ENCODE data around the gene EN2.

Gene EN2

GRCh38 chr7:155451840-155452239 lies 6.1 kb upstream of the EN2 start:
- no peak overlapping the region for H3K4me3 ChIP-seq (ENCODE audit: low read length)
- TF ChIP-seq ZNF274 (IDR thresholded peaks at IDR 0.05; ENCODE audit: low read depth, low read length) = no peak

GRCh38 chr7:155452505-155453295 lies 5.2 kb upstream of the EN2 start:
- TF ChIP-seq ZNF274 (IDR thresholded peaks at IDR 0.05; ENCODE audit: low read depth, low read length) = no peak

GRCh38 chr7:155453296-155454182 lies 4.4 kb upstream of the EN2 start:
- H3K4me3 ChIP-seq (ENCODE audit: low read length) = no peak overlapping the region
- no peak for TF ChIP-seq ZNF274 (IDR thresholded peaks at IDR 0.05; ENCODE audit: low read depth, low read length)

More at GRCh38 chr7:155452505-155453295, 5.2 kb upstream of the EN2 start:
- H3K4me3 ChIP-seq (ENCODE audit: low read length) = no peak overlapping the region

DNA sequence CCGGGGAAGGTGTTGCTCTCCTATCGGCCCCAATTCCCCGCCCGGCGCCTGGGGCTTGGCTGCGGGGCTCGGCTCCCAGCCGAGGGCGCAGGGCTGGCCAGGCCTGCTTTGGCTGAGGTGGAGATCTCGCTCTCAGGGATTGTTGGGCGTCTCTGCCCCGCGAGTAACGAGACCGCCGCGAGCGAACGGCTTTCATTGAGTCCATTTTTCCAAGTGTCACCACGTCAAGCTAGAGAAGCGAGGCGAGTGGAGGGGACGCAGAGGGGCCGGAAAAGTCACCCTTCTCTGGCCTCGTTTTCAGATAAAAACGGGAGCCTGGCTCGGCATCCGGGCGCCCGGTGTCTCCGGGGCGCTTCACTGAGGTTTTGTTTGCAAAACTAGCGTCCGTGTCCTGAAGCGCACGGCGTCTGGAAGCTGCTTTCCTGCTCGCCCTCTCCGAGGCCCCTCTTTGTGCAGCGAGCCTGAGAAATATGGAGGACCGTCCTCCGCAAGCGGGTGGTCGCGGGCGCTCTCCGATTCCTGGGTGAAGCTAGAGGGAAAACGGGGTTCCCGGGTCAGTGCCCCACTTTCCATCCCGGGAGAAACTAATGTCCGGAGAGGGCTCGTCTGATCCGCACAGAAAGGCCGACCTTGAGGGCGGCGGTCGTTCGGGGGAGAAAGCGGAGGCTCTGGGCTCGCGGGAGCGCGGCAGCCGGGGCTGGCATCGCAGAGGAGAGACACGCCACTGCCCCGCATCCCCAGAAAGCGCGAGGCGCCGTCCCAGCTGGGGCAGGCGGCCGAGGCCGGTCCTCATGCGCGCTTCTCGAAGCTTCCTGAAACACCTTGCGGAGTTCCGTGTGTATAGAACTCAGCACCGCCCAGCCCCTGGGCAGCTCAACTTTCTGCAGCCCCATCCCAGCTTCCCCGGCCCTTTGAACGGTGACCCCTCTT lies 3.5 kb upstream of the EN2 start:
- H3K4me3 ChIP-seq (ENCODE audit: low read length) = no peak overlapping the region
- TF ChIP-seq ZNF274 (IDR thresholded peaks at IDR 0.05; ENCODE audit: low read depth, low read length) = no peak

- TF ChIP-seq ZNF274 (IDR thresholded peaks at IDR 0.05; ENCODE audit: low read depth, low read length) = no peak
- H3K4me3 ChIP-seq (ENCODE audit: low read length) = no peak overlapping the region
Observed at GRCh38 chr7:155455132-155455693, 2.7 kb upstream of the EN2 start.

GRCh38 chr7:155455776-155456737 lies 1.9 kb upstream of the EN2 start:
- no peak for TF ChIP-seq ZNF274 (IDR thresholded peaks at IDR 0.05; ENCODE audit: low read depth, low read length)
- no peak overlapping the region for H3K4me3 ChIP-seq (ENCODE audit: low read length)

DNA sequence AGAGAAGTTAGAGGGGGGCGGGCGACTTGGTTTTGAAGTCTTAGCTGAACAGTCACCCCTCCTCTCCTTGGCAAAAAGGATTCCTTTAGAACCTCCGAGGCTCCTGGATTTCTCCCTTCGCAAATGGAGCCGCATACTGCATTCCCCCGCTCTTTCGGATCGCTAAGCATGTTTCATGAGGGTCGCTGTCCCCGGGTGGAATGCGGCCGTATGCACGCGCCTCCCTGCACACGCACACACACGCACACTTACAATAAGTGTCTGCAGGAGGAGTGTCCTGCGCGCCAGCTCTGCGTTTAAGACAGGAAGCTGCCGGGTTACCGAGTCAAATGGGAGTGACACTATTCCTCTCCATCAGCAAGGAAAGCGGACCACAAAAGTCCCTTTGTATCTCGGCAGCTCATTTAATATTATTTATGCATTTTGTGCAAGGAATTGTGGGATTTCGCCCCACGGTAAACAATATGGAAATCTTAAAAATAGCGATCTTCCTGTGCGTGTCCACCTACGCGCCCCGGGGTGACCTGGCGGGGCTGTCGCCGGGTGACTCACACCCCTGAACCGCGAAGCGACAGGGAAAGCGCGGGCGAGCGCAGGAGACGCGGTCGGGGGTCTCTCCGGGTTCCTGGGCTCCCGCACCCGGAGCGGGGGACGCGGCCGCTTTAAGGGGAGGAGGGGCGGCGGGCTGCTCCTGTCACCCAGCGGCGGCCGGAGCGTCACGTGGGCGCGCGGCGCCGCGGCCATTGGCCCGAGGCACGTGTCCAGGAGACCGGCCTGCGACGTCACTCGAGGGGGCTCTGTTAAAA lies 988 bp upstream of the EN2 start:
- peak overlapping the region; percentile 39 for H3K4me3 ChIP-seq (ENCODE audit: low read length)
- TF ChIP-seq ZNF274 (IDR thresholded peaks at IDR 0.05; ENCODE audit: low read depth, low read length) = no peak

DNA sequence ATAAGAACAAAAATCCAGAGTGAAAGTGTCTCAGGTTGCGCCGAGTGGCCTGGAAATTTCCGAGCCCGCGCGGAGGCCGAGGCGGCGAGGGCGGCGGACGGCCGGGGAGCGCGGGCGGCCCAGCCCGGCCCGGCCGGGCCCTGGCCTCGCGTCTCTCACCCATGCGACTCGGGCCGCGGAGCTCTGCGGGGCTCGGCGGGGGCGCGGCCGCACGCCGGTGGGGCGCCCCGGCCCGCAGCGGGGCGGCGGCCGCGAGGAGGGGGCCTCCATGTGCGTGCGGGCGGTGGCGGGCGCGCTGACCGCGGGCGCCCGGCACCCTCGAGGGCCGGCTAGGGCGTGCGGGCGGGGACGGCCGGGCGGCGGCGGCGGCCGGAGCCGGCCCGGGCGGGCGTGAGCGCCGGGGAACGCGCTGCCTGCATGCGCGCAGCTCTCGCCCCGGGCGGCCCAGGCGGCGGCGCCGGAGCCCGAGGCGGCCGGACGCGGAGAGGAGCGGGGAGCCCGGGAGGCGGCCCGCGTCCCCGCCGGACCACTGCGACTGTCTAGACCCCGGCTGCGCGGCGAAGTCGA lies 302 bp upstream of the EN2 start:
- H3K4me3 ChIP-seq (ENCODE audit: low read length) = peak overlapping the region; percentile 39; the same call in 1 of the 2 replicates
- no peak for TF ChIP-seq ZNF274 (IDR thresholded peaks at IDR 0.05; ENCODE audit: low read depth, low read length)

GRCh38 chr7:155458878-155459699 lies 1.2 kb downstream of the EN2 start:
- H3K4me3 ChIP-seq (ENCODE audit: low read length) = no peak overlapping the region

GRCh38 chr7:155459700-155460461 lies 2.0 kb downstream of the EN2 start:
- H3K4me3 ChIP-seq (ENCODE audit: low read length) = no peak overlapping the region
- no peak for TF ChIP-seq ZNF274 (IDR thresholded peaks at IDR 0.05; ENCODE audit: low read depth, low read length)

More at GRCh38 chr7:155458878-155459699, 1.2 kb downstream of the EN2 start:
- no peak for TF ChIP-seq ZNF274 (IDR thresholded peaks at IDR 0.05; ENCODE audit: low read depth, low read length)
